Measurements from ENCODE around the gene ZDHHC19. TPM values are rescaled to one million over a fixed set of nuclear protein-coding genes. Genes with fewer than 3 reads are reported as not detected.
"Not testable (repeated sequence)": the region's sequence is repeated elsewhere in the genome, so short reads cannot be mapped to it uniquely, and the experiment has no call there.

Gene ZDHHC19
- total and polyA plus RNA-seq, 2 donors: 0.19 to 0.68 TPM

GRCh38 chr3:196218155-196218712 lies 7.0 kb upstream of the ZDHHC19 start:
- Histone ChIP-seq H3K36me3 (ENCODE audit: control insufficient read depth in 2 of 2, insufficient read depth in 2 of 2, low read length in 1 of 2) (no peaks in the 10 kb centered on the region), H3K27ac (ENCODE audit: low read depth in 1 of 2, low read length in 1 of 2) (no peak overlapping the region), H3K4me1 (ENCODE audit: control insufficient read depth in 2 of 2, insufficient read depth in 2 of 2, low read length in 2 of 2) (peaks cover 0 to 13% of the 10 kb centered on the region in 2 donors), H3K4me3 (ENCODE audit: low read length in 2 of 2) (no peak overlapping the region), H3K9me3 (ENCODE audit: control insufficient read depth in 2 of 2, insufficient read depth in 1 of 2, low read length in 1 of 2) (no peaks in the 10 kb centered on the region), H3K27me3 (ENCODE audit: control insufficient read depth in 2 of 2, insufficient read depth in 1 of 2, low read length in 1 of 2) (peaks cover 0 to 19% of the 10 kb centered on the region in 2 donors)
- WGBS: 96% methylated on average over 13 of the region's 13 CpGs
- DNase-seq (ENCODE audit: low read depth in 6 of 9, low spot score in 9 of 9): no peak

- H3K27ac ChIP-seq (ENCODE audit: low read depth in 1 of 2, low read length in 1 of 2): no peak overlapping the region
- H3K4me3 ChIP-seq (ENCODE audit: low read length in 2 of 2): no peak overlapping the region
- peaks cover 0 to 13% of the 10 kb centered on the region in 2 donors for H3K4me1 ChIP-seq (ENCODE audit: control insufficient read depth in 2 of 2, insufficient read depth in 2 of 2, low read length in 2 of 2)
- H3K9me3 ChIP-seq (ENCODE audit: control insufficient read depth in 2 of 2, insufficient read depth in 1 of 2, low read length in 1 of 2): no peaks in the 10 kb centered on the region
- H3K27me3 ChIP-seq (ENCODE audit: control insufficient read depth in 2 of 2, insufficient read depth in 1 of 2, low read length in 1 of 2): peaks cover 0 to 19% of the 10 kb centered on the region in 2 donors
- DNase-seq (ENCODE audit: low read depth in 6 of 9, low spot score in 9 of 9): no peak
- no peaks in the 10 kb centered on the region for H3K36me3 ChIP-seq (ENCODE audit: control insufficient read depth in 2 of 2, insufficient read depth in 2 of 2, low read length in 1 of 2)
- 97% methylated on average over 12 of the region's 12 CpGs for WGBS
Measured at GRCh38 chr3:196217307-196218154, 6.3 kb upstream of the ZDHHC19 start.

GRCh38 chr3:196216681-196217211 lies 5.5 kb upstream of the ZDHHC19 start:
- 83% methylated on average over 25 of the region's 25 CpGs for WGBS
- no peak for DNase-seq (ENCODE audit: low read depth in 6 of 9, low spot score in 9 of 9)
- Histone ChIP-seq H3K4me3 (ENCODE audit: low read length in 2 of 2) (no peak overlapping the region), H3K27me3 (ENCODE audit: control insufficient read depth in 2 of 2, insufficient read depth in 1 of 2, low read length in 1 of 2) (peaks cover 0 to 19% of the 10 kb centered on the region in 2 donors), H3K4me1 (ENCODE audit: control insufficient read depth in 2 of 2, insufficient read depth in 2 of 2, low read length in 2 of 2) (peaks cover 0 to 13% of the 10 kb centered on the region in 2 donors), H3K27ac (ENCODE audit: low read depth in 1 of 2, low read length in 1 of 2) (no peak overlapping the region), H3K9me3 (ENCODE audit: control insufficient read depth in 2 of 2, insufficient read depth in 1 of 2, low read length in 1 of 2) (no peaks in the 10 kb centered on the region), H3K36me3 (ENCODE audit: control insufficient read depth in 2 of 2, insufficient read depth in 2 of 2, low read length in 1 of 2) (no peaks in the 10 kb centered on the region)

- WGBS: 82% methylated on average over 15 of the region's 15 CpGs
- Histone ChIP-seq H3K4me3 (ENCODE audit: low read length in 2 of 2) (no peak within 1 kb of the TSS), H3K9me3 (ENCODE audit: control insufficient read depth in 2 of 2, insufficient read depth in 1 of 2, low read length in 1 of 2) (no peaks in the 10 kb centered on the region), H3K36me3 (ENCODE audit: control insufficient read depth in 2 of 2, insufficient read depth in 2 of 2, low read length in 1 of 2) (no peaks in the 10 kb centered on the region), H3K27ac (ENCODE audit: low read depth in 1 of 2, low read length in 1 of 2) (no peak within 1 kb of the TSS), H3K27me3 (ENCODE audit: control insufficient read depth in 2 of 2, insufficient read depth in 1 of 2, low read length in 1 of 2) (peaks cover 0 to 21% of the 10 kb centered on the region in 2 donors), H3K4me1 (ENCODE audit: control insufficient read depth in 2 of 2, insufficient read depth in 2 of 2, low read length in 2 of 2) (peaks cover 0 to 13% of the 10 kb centered on the region in 2 donors)
- no peak for DNase-seq (ENCODE audit: low read depth in 6 of 9, low spot score in 9 of 9)
Measured at GRCh38 chr3:196216089-196216564, 4.9 kb upstream of the ZDHHC19 start, which contains the start of gene SLC51A. SLC51A (plus strand) TSS chr3:196216534; CDS start chr3:196216713, 179 bp downstream.

- H3K36me3 ChIP-seq (ENCODE audit: control insufficient read depth in 2 of 2, insufficient read depth in 2 of 2, low read length in 1 of 2): no peaks in the 10 kb centered on the region
- no peak overlapping the region for H3K4me3 ChIP-seq (ENCODE audit: low read length in 2 of 2)
- no peak overlapping the region for H3K27ac ChIP-seq (ENCODE audit: low read depth in 1 of 2, low read length in 1 of 2)
- H3K4me1 ChIP-seq (ENCODE audit: control insufficient read depth in 2 of 2, insufficient read depth in 2 of 2, low read length in 2 of 2): peaks cover 0 to 10% of the 10 kb centered on the region in 2 donors
- peaks cover 0 to 23% of the 10 kb centered on the region in 2 donors for H3K27me3 ChIP-seq (ENCODE audit: control insufficient read depth in 2 of 2, insufficient read depth in 1 of 2, low read length in 1 of 2)
- no peak for DNase-seq (ENCODE audit: low read depth in 6 of 9, low spot score in 9 of 9)
- no peaks in the 10 kb centered on the region for H3K9me3 ChIP-seq (ENCODE audit: control insufficient read depth in 2 of 2, insufficient read depth in 1 of 2, low read length in 1 of 2)
- WGBS: 79% methylated on average over 10 of the region's 10 CpGs
Measured at GRCh38 chr3:196215493-196216020, 4.4 kb upstream of the ZDHHC19 start.

- no peak overlapping the region for H3K4me3 ChIP-seq (ENCODE audit: low read length in 2 of 2)
- no peaks in the 10 kb centered on the region for H3K36me3 ChIP-seq (ENCODE audit: control insufficient read depth in 2 of 2, insufficient read depth in 2 of 2, low read length in 1 of 2)
- WGBS: 95% methylated on average over 16 of the region's 16 CpGs
- peaks cover 0 to 23% of the 10 kb centered on the region in 2 donors for H3K27me3 ChIP-seq (ENCODE audit: control insufficient read depth in 2 of 2, insufficient read depth in 1 of 2, low read length in 1 of 2)
- no peak for DNase-seq (ENCODE audit: low read depth in 6 of 9, low spot score in 9 of 9)
- H3K4me1 ChIP-seq (ENCODE audit: control insufficient read depth in 2 of 2, insufficient read depth in 2 of 2, low read length in 2 of 2): peaks cover 0 to 9% of the 10 kb centered on the region in 2 donors
- H3K9me3 ChIP-seq (ENCODE audit: control insufficient read depth in 2 of 2, insufficient read depth in 1 of 2, low read length in 1 of 2): no peaks in the 10 kb centered on the region
- no peak overlapping the region for H3K27ac ChIP-seq (ENCODE audit: low read depth in 1 of 2, low read length in 1 of 2)
Measured at GRCh38 chr3:196214783-196215441, 3.7 kb upstream of the ZDHHC19 start.

- not testable (repeated sequence) for H3K4me3 ChIP-seq (ENCODE audit: low read length in 2 of 2); H3K9me3 ChIP-seq (ENCODE audit: control insufficient read depth in 2 of 2, insufficient read depth in 1 of 2, low read length in 1 of 2); H3K4me1 ChIP-seq (ENCODE audit: control insufficient read depth in 2 of 2, insufficient read depth in 2 of 2, low read length in 2 of 2); H3K36me3 ChIP-seq (ENCODE audit: control insufficient read depth in 2 of 2, insufficient read depth in 2 of 2, low read length in 1 of 2); H3K27ac ChIP-seq (ENCODE audit: low read depth in 1 of 2, low read length in 1 of 2); DNase-seq (ENCODE audit: low read depth in 6 of 9, low spot score in 9 of 9)
- 97% methylated on average over 11 of the region's 11 CpGs for WGBS
- H3K27me3 ChIP-seq (ENCODE audit: control insufficient read depth in 2 of 2, insufficient read depth in 1 of 2, low read length in 1 of 2): peaks cover 0 to 27% of the 10 kb centered on the region in 2 donors
Measured at GRCh38 chr3:196209944-196210672, 1.1 kb downstream of the ZDHHC19 start.

- DNase-seq (ENCODE audit: low read depth in 6 of 9, low spot score in 9 of 9): no peak
- H3K27ac ChIP-seq (ENCODE audit: low read depth in 1 of 2, low read length in 1 of 2): no peak overlapping the region
- H3K27me3 ChIP-seq (ENCODE audit: control insufficient read depth in 2 of 2, insufficient read depth in 1 of 2, low read length in 1 of 2): peaks cover 0 to 25% of the 10 kb centered on the region in 2 donors
- WGBS: 96% methylated on average over 24 of the region's 24 CpGs
- peaks cover 3 to 8% of the 10 kb centered on the region in 2 donors for H3K4me1 ChIP-seq (ENCODE audit: control insufficient read depth in 2 of 2, insufficient read depth in 2 of 2, low read length in 2 of 2)
- H3K4me3 ChIP-seq (ENCODE audit: low read length in 2 of 2): no peak overlapping the region
- H3K36me3 ChIP-seq (ENCODE audit: control insufficient read depth in 2 of 2, insufficient read depth in 2 of 2, low read length in 1 of 2): no peaks in the 10 kb centered on the region
- H3K9me3 ChIP-seq (ENCODE audit: control insufficient read depth in 2 of 2, insufficient read depth in 1 of 2, low read length in 1 of 2): peaks cover 0 to 9% of the 10 kb centered on the region in 2 donors
Measured at GRCh38 chr3:196208942-196209695, 2.1 kb downstream of the ZDHHC19 start.

All from thymus (tissue), 11 donors.